NCI-H748 (cell line): ENCODE measurements around the gene PPP1R16B.
A peak's percentile ranks its signal among the peaks of the same experiment; 100 is the strongest.
"Not testable (repeated sequence)": the region's sequence is repeated elsewhere in the genome, so short reads cannot be mapped to it uniquely, and the experiment has no call there.

Experiments used
- DNase-seq: peaks from one replicate; lab custom pipeline; 2025; ENCODE audit not compliant: unreplicated experiment; lab: John Stamatoyannopoulos, UW

Gene PPP1R16B

GRCh38 chr20:38843346-38843745 is 37.8 kb downstream of the PPP1R16B start:
- DNase-seq, result no peak

GRCh38 chr20:38844963-38845362 is 39.5 kb downstream of the PPP1R16B start:
- DNase-seq, result no peak

GRCh38 chr20:38847840-38848239 is 42.3 kb downstream of the PPP1R16B start:
- no peak for DNase-seq

- no peak for DNase-seq
Observed at GRCh38 chr20:38853759-38854158, 48.3 kb downstream of the PPP1R16B start.

DNA sequence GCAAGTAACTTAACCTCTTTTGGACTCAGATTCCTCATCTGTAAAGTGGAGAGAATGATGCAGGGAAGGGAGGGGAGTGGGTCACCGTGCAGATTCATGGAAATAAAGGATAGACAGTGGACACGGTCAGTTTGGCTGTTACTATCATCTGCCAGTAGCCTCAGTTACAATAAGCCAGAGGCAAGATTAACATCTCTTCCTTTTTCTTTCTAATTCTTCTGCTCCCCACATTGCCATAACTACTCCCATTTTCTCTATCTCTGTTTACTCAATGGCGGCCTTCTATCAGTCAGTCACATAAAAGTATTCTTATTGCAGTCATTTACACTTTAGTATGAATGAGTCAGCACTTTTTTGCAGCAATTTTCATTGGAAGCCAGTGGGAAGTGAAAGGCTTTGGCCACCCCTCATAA is 49.2 kb downstream of the PPP1R16B start:
- no peak for DNase-seq

GRCh38 chr20:38855356-38855755 is 49.9 kb downstream of the PPP1R16B start:
- no peak for DNase-seq

DNA sequence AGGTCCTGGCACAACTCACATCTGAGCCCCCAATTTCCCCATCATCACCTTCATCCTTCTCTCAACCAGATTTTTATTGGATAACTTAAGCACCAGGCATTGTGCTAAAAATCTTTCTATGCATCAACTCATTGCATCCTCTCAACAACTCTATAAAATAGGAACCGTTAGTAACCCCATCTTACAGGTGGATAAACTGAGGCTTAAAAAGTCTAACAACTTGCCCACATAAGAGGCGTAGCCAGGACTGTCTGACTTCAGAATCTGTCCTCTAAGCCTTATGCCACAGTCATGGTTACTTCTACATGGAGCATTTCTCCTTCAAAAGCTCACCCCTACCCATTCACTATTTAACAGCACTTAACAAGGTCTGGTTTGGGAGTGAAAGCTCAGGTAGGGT is 51.1 kb downstream of the PPP1R16B start:
- DNase-seq, result no peak

DNA sequence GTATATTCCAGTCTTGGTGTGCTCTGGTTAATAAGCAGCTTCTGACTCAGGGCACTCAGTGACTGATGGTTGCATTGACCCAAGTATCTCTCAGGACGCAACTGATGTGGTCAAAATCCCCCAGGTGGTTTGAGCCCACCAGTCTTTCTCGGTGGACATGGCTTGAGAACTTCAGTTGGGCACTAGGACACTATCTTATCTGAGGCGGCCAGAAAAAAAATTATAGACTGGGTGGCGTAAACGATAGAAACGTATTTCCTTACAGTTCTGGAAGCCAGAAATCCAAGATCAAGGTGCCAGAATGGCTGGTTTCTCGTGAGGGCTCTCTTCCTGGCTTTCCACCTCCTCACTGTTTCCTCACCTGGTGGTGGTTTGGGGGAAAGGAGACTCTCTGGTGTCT is 52.2 kb downstream of the PPP1R16B start:
- DNase-seq, result no peak

DNA sequence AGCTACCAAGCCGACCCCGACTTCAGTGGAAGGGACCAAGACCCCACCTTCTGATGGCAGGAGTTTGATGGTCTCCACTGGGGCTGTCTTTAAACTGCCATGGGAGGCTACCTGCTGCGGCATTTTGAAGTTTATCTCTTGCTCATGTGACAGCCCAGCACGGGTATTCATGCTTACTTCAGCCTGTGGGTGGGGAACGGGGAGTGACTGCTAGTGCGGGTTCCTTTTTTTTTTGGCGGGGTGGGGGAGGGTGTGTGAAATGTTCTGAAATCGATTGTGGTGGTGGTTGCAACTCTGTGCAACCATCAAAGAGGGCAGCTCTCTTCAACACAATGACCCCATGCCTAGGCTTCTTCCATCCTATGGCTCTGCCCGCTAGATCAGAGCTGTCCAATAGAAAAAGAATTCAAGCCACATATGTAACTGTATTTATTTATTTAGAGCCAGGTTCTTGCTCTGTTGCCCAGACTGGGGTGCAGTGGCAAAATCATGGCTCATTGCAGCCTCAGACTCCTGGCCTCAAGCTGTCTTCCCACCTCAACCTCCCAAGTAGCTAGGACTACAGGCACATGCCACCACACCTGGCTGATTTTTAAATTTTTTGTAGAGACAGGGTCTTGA is 53.7 kb downstream of the PPP1R16B start:
- no peak for DNase-seq

- not testable (repeated sequence) for DNase-seq
Observed at GRCh38 chr20:38859857-38860256, 54.4 kb downstream of the PPP1R16B start.

GRCh38 chr20:38861071-38861401 is 55.5 kb downstream of the PPP1R16B start:
- DNase-seq, result no peak

DNA sequence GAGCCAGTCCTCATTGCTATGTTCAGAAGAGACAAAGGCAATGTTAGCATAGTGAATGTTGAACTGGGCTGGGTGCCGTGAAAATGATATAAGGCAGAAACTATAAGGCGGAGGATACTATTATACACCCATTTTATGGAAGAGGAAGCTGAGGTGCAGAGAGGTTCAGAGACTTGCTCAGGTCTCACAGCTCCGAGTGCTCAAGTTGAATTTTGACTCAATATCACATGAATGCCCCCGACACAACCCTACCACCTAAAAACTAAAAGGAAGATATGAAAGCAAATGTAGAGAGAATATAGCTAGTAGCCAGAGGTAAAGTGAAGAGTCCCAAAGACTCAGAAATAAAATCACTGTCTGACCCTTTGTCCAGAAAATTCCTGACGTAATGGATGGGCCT is 56.7 kb downstream of the PPP1R16B start:
- DNase-seq, result no peak

GRCh38 chr20:38863024-38863851 is 57.7 kb downstream of the PPP1R16B start:
- DNase-seq, result no peak

- DNase-seq, result no peak
Observed at GRCh38 chr20:38864662-38865061, 59.2 kb downstream of the PPP1R16B start.

- DNase-seq, result no peak
Observed at GRCh38 chr20:38866265-38867061, 61.0 kb downstream of the PPP1R16B start.

GRCh38 chr20:38867062-38867359 is 61.5 kb downstream of the PPP1R16B start:
- no peak for DNase-seq

DNA sequence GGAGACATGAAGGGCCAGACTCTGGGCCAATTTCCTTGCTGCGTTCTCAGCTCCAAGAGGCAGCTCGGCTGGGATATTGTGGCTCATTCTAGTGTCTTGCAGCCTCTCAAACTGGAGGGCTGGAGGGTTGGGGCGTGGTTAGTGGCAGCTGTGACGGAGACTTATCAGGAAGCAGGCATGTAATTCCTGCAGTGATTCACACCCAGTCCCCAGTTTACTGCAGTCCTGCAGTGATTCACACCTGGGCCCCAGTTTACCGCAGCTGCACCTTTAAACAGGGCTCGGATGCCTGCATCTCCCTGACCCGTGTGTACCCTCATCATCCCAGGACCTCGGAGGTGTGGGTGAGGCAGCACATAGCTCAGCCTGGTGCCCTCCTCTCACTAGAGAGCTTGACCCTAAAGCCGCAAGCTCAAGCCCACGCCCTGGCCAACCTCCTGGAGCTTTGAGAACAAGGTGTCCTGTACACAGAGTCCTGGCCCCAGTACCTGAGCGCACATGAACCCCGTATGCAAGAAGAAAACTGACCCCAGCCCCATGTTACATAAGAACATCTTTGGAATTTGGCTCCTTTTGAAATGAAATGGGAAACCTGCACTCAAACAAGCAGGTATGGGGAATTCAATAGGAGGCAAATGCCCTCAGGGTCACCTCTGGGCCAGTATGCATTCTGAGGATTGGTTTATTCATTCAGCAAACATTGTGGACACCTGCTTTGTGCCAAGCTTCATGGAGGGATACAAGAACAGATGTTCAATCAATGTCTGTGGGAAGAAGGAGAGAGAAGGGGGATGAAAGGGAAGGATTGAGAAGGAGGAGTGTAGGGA is 65.4 kb downstream of the PPP1R16B start:
- DNase-seq, result peak; percentile 8

GRCh38 chr20:38871560-38871953 is 66.1 kb downstream of the PPP1R16B start:
- DNase-seq, result no peak

DNA sequence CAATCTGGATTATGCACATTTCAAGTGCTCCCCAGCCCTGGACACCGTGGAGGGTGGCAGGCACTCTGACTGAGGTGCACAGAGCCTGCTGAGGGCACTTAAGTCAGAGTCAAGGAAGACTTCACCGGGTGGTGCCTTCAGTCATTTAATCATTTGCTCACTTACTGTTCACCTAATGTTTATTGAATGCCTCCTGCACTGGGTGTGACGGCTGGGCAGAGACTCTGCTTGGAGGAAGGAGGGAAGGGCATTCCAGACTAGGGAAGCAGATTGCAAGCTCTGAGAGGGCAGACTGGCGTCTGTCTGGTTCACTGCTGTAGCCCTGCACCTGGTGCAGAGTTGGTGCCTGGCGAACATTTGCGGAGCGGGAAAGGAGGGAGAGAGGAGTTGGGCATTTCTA is 66.5 kb downstream of the PPP1R16B start:
- no peak for DNase-seq

DNA sequence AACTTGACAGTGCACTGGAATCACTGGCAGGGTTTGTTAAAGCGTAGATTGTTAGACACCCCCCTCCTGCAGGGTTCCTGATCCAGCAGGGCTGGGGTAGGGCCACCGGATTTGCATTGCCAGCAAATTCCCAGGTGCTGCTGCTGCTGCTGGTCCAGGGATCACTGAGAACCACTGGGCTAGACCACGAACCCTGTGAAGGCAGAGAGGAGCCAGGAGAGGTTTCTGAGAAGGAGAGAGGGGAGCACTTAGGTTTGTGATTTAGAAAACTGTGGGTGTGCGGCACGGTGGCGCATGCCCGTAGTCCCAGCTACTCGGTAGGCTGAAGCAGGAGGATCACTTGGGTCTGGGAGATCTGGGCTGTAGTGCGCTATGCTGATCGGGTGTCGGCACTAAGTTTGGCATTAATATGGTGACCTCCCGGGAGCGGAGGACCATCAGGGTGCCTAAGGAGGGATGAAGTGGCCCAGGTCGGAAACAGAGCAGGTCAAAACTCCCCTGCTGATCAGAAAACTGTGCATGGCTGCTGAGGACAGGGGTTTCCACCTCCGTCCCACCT is 67.1 kb downstream of the PPP1R16B start:
- no peak for DNase-seq

GRCh38 chr20:38873050-38873581 is 67.6 kb downstream of the PPP1R16B start:
- no peak for DNase-seq
